HepG2 (cell line): ENCODE measurements around the gene FXR2. TPM values are rescaled to one million over a fixed set of nuclear protein-coding genes. Genes with fewer than 3 reads are reported as not detected.

Experiments used
- ASH2L ChIP-seq: fragments of 300-600, 200-600 bp; sonication (generic); IDR thresholded peaks from 2 replicates; pipeline ENCODE4 v1.7.0; 2017; ENCODE audit warnings: low read depth, mild to moderate bottlenecking, moderate library complexity, mixed read lengths, low read length; ENCODE audit not compliant: insufficient read length
- ATF1 ChIP-seq: IDR thresholded peaks from 2 replicates; pipeline ENCODE4 v1.6.1; 2016; ENCODE audit warnings: mild to moderate bottlenecking, control low read depth
- CBX1 ChIP-seq: IDR thresholded peaks from one replicate; pipeline ENCODE4 v1.6.1; 2016; ENCODE audit warnings: antibody characterized with exemption, low read depth
- FOXJ3 ChIP-seq: sonication (generic); formaldehyde crosslinking; IDR thresholded peaks from 2 replicates; pipeline ENCODE4 v1.4.0; 2020; ENCODE audit warnings: missing genetic modification reagents, mild to moderate bottlenecking, borderline replicate concordance
- GATAD1 ChIP-seq: IDR thresholded peaks from 2 replicates; pipeline ENCODE4 v1.6.1; 2016; ENCODE audit warnings: missing genetic modification reagents, missing compliant biosample characterization
- HIVEP1 ChIP-seq: sonication (generic); formaldehyde crosslinking; IDR thresholded peaks from 2 replicates; pipeline ENCODE4 v1.4.0; 2020; ENCODE audit warnings: mild to moderate bottlenecking, missing genetic modification reagents
- MAFK ChIP-seq, 2 experiments: IDR thresholded peaks in 1 of 2; conservative IDR thresholded peaks in 1 of 2; 2 replicates each; pipeline ENCODE4 v1.6.1; 2011; ENCODE audit warnings: improper control_type of control experiment in 2 of 2, low read length in 2 of 2
- MED1 ChIP-seq: sonication (generic); formaldehyde crosslinking; IDR thresholded peaks from 2 replicates; pipeline ENCODE4 v1.4.0; 2020; ENCODE audit warnings: missing genetic modification reagents
- MEF2D ChIP-seq: sonication (generic); formaldehyde crosslinking; IDR thresholded peaks from 2 replicates; pipeline ENCODE4 v1.5.1; 2020; ENCODE audit warnings: mild to moderate bottlenecking, missing genetic modification reagents
- NCOA5 ChIP-seq: sonication (generic); formaldehyde crosslinking; IDR thresholded peaks from 2 replicates; pipeline ENCODE4 v1.4.0; 2020; ENCODE audit warnings: missing genetic modification reagents
- NRL ChIP-seq: sonication (generic); formaldehyde crosslinking; IDR thresholded peaks from 2 replicates; pipeline ENCODE4 v1.5.0; 2020; ENCODE audit warnings: missing genetic modification reagents, mild to moderate bottlenecking, moderate library complexity, borderline replicate concordance
- RXRA ChIP-seq: sonication (generic); formaldehyde crosslinking; IDR thresholded peaks from 2 replicates; pipeline ENCODE4 v1.5.1; 2020; ENCODE audit warnings: missing genetic modification reagents
- SAFB2 ChIP-seq: sonication (generic); formaldehyde crosslinking; IDR thresholded peaks from 2 replicates; pipeline ENCODE4 v1.5.1; 2020; ENCODE audit warnings: missing genetic modification reagents, low read depth, mild to moderate bottlenecking, borderline replicate concordance
- ZBTB38 ChIP-seq: sonication (generic); formaldehyde crosslinking; IDR thresholded peaks from 2 replicates; pipeline ENCODE4 v1.5.1; 2020; ENCODE audit warnings: mild to moderate bottlenecking, missing genetic modification reagents
- ZIK1 ChIP-seq: sonication (generic); formaldehyde crosslinking; IDR thresholded peaks from 2 replicates; pipeline ENCODE4 v1.5.0; 2020; ENCODE audit warnings: mild to moderate bottlenecking, low read depth, missing genetic modification reagents, borderline replicate concordance
- ZNF207 ChIP-seq: fragments of 450-650 bp; IDR thresholded peaks from 2 replicates; pipeline ENCODE4 v1.6.1; 2016; ENCODE audit warnings: antibody characterized with exemption, borderline replicate concordance
- ZNF274 ChIP-seq: sonication (generic); formaldehyde crosslinking; IDR thresholded peaks from 2 replicates; pipeline ENCODE4 v1.5.1; 2020; ENCODE audit warnings: mild to moderate bottlenecking, missing genetic modification reagents
- ZNF501 ChIP-seq: sonication (generic); formaldehyde crosslinking; IDR thresholded peaks from 2 replicates; pipeline ENCODE4 v1.5.1; 2020; ENCODE audit warnings: mild to moderate bottlenecking, moderate library complexity, missing genetic modification reagents
- ZNF605 ChIP-seq: sonication (generic); formaldehyde crosslinking; IDR thresholded peaks from 2 replicates; pipeline ENCODE4 v1.8.0; 2022; ENCODE audit warnings: mild to moderate bottlenecking, missing genetic modification reagents
- polyA plus RNA-seq, 8 experiments: library from polyadenylated mRNA; depleted of rRNA in 3 of 8; stranded (reverse) in 7 of 8; unstranded in 1 of 8; fragments of >200 nt; fragmentation: Illumina TruSeq in 4 of 8; extraction: Trizol in 4 of 8; gene quantifications; 2 replicates each; pipeline versions ENCODE4 v1.2.1 to v1.2.3, GENCODE V29; 2011 to 2016; ENCODE audit warnings: low read depth in 4 of 8, missing spikeins in 1 of 8, mixed read lengths in 1 of 8; ENCODE audit not compliant: insufficient read depth in 1 of 8
- total RNA-seq, 5 experiments: library from RNA; depleted of rRNA; stranded (reverse); fragments of >200 nt; fragmentation: Illumina TruSeq; extraction: Trizol; gene quantifications; 2 replicates each; pipeline ENCODE4 v1.2.3, GENCODE V29; 2016; ENCODE audit warnings: low read depth in 1 of 5
- TF ChIP-seq, protein P1 (sequence below): sonication (generic); formaldehyde crosslinking; IDR thresholded peaks from 2 replicates; pipeline ENCODE4 v1.5.0; 2020; ENCODE audit warnings: mild to moderate bottlenecking, missing genetic modification reagents, borderline replicate concordance
- TF ChIP-seq, protein P2 (sequence below): sonication (generic); formaldehyde crosslinking; IDR thresholded peaks from 2 replicates; pipeline ENCODE4 v1.8.1; 2023; ENCODE audit warnings: missing genetic modification reagents, inconsistent platforms, borderline replicate concordance
- TF ChIP-seq, protein P3 (sequence below): sonication (generic); formaldehyde crosslinking; IDR thresholded peaks from 2 replicates; pipeline ENCODE4 v1.4.0; 2020; ENCODE audit warnings: mild to moderate bottlenecking, missing genetic modification reagents
- TF ChIP-seq, protein P4 (sequence below): IDR thresholded peaks from 2 replicates; pipeline ENCODE4 v1.6.1; 2016; ENCODE audit warnings: mild to moderate bottlenecking, missing biosample characterization, missing genetic modification reagents
- TF ChIP-seq, protein P5 (sequence below): sonication (generic); formaldehyde crosslinking; IDR thresholded peaks from 2 replicates; pipeline ENCODE4 v1.4.0; 2020; ENCODE audit warnings: mild to moderate bottlenecking, low read depth, missing genetic modification reagents

Gene FXR2
- total and polyA plus RNA-seq, 2 of the 13 experiments (the other 11 are each of a cell fraction or from before 2014, with no cell fraction given): 20.9 to 24.4 TPM

DNA sequence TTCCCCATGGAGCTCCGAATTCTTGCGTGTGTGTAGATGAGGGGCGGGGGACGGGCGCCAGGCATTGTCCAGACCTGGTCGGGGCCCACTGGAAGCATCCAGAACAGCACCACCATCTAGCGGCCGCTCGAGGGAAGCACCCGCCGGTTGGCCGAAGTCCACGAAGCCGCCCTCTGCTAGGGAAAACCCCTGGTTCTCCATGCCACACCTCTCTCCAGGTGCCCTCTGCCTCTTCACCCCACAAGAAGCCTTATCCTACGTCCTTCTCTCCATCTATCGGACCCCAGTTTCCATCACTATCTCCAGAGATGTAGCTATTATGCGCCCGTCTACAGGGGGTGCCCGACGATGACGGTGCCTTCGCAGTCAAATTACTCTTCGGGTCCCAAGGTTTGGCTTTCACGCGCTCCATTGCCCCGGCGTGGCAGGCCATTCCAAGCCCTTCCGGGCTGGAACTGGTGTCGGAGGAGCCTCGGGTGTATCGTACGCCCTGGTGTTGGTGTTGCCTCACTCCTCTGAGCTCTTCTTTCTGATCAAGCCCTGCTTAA lies 53.6 kb downstream of the FXR2 start (continued):
- TF ChIP-seq, protein P1, sequence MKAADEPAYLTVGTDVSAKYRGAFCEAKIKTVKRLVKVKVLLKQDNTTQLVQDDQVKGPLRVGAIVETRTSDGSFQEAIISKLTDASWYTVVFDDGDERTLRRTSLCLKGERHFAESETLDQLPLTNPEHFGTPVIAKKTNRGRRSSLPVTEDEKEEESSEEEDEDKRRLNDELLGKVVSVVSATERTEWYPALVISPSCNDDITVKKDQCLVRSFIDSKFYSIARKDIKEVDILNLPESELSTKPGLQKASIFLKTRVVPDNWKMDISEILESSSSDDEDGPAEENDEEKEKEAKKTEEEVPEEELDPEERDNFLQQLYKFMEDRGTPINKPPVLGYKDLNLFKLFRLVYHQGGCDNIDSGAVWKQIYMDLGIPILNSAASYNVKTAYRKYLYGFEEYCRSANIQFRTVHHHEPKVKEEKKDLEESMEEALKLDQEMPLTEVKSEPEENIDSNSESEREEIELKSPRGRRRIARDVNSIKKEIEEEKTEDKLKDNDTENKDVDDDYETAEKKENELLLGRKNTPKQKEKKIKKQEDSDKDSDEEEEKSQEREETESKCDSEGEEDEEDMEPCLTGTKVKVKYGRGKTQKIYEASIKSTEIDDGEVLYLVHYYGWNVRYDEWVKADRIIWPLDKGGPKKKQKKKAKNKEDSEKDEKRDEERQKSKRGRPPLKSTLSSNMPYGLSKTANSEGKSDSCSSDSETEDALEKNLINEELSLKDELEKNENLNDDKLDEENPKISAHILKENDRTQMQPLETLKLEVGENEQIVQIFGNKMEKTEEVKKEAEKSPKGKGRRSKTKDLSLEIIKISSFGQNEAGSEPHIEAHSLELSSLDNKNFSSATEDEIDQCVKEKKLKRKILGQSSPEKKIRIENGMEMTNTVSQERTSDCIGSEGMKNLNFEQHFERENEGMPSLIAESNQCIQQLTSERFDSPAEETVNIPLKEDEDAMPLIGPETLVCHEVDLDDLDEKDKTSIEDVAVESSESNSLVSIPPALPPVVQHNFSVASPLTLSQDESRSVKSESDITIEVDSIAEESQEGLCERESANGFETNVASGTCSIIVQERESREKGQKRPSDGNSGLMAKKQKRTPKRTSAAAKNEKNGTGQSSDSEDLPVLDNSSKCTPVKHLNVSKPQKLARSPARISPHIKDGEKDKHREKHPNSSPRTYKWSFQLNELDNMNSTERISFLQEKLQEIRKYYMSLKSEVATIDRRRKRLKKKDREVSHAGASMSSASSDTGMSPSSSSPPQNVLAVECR (CRISPR knock-in tag): peak; percentile 57; the same call in 1 of the 2 replicates
- TF ChIP-seq CBX1: no peak
- TF ChIP-seq ZNF207: no peak
- TF ChIP-seq ZNF274 (CRISPR knock-in tag): 0 out of 2 replicates have a peak, but pooled peaks have one; percentile 10
- TF ChIP-seq, protein P2, sequence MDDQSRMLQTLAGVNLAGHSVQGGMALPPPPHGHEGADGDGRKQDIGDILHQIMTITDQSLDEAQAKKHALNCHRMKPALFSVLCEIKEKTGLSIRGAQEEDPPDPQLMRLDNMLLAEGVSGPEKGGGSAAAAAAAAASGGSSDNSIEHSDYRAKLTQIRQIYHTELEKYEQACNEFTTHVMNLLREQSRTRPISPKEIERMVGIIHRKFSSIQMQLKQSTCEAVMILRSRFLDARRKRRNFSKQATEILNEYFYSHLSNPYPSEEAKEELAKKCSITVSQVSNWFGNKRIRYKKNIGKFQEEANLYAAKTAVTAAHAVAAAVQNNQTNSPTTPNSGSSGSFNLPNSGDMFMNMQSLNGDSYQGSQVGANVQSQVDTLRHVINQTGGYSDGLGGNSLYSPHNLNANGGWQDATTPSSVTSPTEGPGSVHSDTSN (CRISPR knock-in tag): no peak
- 0 out of 2 replicates have a peak, but pooled peaks have one; percentile 25 for TF ChIP-seq ZIK1 (CRISPR knock-in tag)
- no peak for TF ChIP-seq ASH2L
- TF ChIP-seq NRL (CRISPR knock-in tag): peak; percentile 77; the same call in 1 of the 2 replicates
- TF ChIP-seq RXRA (CRISPR knock-in tag): 0 out of 2 replicates have a peak, but pooled peaks have one; percentile 12
- TF ChIP-seq ZBTB38 (CRISPR knock-in tag): peak; percentile 38
- peak; percentile 67; the same call in 1 of the 2 replicates for TF ChIP-seq ZNF501 (CRISPR knock-in tag)
- TF ChIP-seq MED1 (CRISPR knock-in tag): 0 out of 2 replicates have a peak, but pooled peaks have one; percentile 25
- no peak for TF ChIP-seq FOXJ3 (CRISPR knock-in tag)
- TF ChIP-seq GATAD1 (CRISPR knock-in tag): peak; percentile 79
- TF ChIP-seq, protein P3, sequence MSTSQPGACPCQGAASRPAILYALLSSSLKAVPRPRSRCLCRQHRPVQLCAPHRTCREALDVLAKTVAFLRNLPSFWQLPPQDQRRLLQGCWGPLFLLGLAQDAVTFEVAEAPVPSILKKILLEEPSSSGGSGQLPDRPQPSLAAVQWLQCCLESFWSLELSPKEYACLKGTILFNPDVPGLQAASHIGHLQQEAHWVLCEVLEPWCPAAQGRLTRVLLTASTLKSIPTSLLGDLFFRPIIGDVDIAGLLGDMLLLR (CRISPR knock-in tag): peak; percentile 87
- TF ChIP-seq ATF1 (CRISPR knock-in tag): no peak
- TF ChIP-seq, protein P4, sequence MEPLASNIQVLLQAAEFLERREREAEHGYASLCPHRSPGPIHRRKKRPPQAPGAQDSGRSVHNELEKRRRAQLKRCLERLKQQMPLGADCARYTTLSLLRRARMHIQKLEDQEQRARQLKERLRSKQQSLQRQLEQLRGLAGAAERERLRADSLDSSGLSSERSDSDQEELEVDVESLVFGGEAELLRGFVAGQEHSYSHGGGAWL (CRISPR knock-in tag): peak; percentile 32; the same call in 1 of the 2 replicates
- TF ChIP-seq ZNF605 (CRISPR knock-in tag): peak; percentile 43; the same call in 1 of the 2 replicates
- TF ChIP-seq HIVEP1 (CRISPR knock-in tag): peak; percentile 84
- 0 out of 2 replicates have a peak, but pooled peaks have one; percentile 37 for TF ChIP-seq SAFB2
- TF ChIP-seq MAFK (conservative IDR thresholded peaks at IDR 0.05 in 1 of 2, IDR thresholded peaks at IDR 0.05 in 1 of 2; ENCODE audit: low read length in 2 of 2): no peak
- TF ChIP-seq MEF2D (CRISPR knock-in tag): peak; percentile 60
- TF ChIP-seq NCOA5 (CRISPR knock-in tag): no peak
- TF ChIP-seq, protein P5, sequence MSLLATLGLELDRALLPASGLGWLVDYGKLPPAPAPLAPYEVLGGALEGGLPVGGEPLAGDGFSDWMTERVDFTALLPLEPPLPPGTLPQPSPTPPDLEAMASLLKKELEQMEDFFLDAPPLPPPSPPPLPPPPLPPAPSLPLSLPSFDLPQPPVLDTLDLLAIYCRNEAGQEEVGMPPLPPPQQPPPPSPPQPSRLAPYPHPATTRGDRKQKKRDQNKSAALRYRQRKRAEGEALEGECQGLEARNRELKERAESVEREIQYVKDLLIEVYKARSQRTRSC: no peak
